Activated T-helper 1 cell treated with anti-CD3 and anti-CD28 coated beads, Interleukin-12 subunit alpha, Interleukin-12 subunit beta, Interleukin-2, Interleukin-4 antibody, amounts not matched to agents 30 ng/mL and 10 ng/mL and 1 ng/mL, durations not matched to agents 14 hours and 24 hours and 36 hours (primary cell): Measurements from ENCODE around the gene FMN1. TPM values are rescaled to one million over a fixed set of nuclear protein-coding genes. Genes with fewer than 3 reads are reported as not detected.

Source experiments
- DNase-seq: peaks from one replicate; pipeline ENCODE4 v3.0.0; 2021; ENCODE audit warnings: low spot score
- H3K27ac Mint-ChIP-seq: one replicate; pipeline ENCODE4 v1.8.0; 2021; ENCODE audit warnings: mild to moderate bottlenecking, mixed read lengths
- H3K27me3 Mint-ChIP-seq: one replicate; pipeline ENCODE4 v1.8.0; 2022; ENCODE audit warnings: mild to moderate bottlenecking, moderate library complexity, mixed read lengths; ENCODE audit not compliant: insufficient read depth
- H3K36me3 Mint-ChIP-seq: one replicate; pipeline ENCODE4 v1.8.0; 2021; ENCODE audit warnings: low read depth, mixed read lengths
- H3K4me1 Mint-ChIP-seq: one replicate; pipeline ENCODE4 v1.8.0; 2021; ENCODE audit warnings: low read depth, mixed read lengths
- H3K4me3 Mint-ChIP-seq: one replicate; pipeline ENCODE4 v1.8.0; 2021; ENCODE audit warnings: mild to moderate bottlenecking, moderate library complexity, mixed read lengths
- H3K9me3 Mint-ChIP-seq: one replicate; pipeline ENCODE4 v1.8.0; 2021; ENCODE audit warnings: mixed read lengths
- intact Hi-C: fragments of 100-400 bp; cut with micrococcal nuclease; formaldehyde crosslinking; loops from one replicate; pipeline ENCODE4 v1.15.1; 2024
- total RNA-seq: library from RNA; stranded (reverse); gene quantifications from 2 replicates; pipeline ENCODE4 v1.2.3, GENCODE V29; 2022

The FMN1 gene
- total RNA-seq, 1 donor from 2014 or later = 0.03 TPM

GRCh38 chr15:32998979-32999672 lies 195.4 kb downstream of the FMN1 start:
- no peaks in the 10 kb centered on the region for H3K9me3 Mint-ChIP-seq
- peaks cover 3% of the 10 kb centered on the region for H3K27me3 Mint-ChIP-seq
- intact Hi-C loops = loop anchor here (10.0 kb wide), 1 partner anchor 154 kb away; no protein-coding TSS in a partner anchor

DNA sequence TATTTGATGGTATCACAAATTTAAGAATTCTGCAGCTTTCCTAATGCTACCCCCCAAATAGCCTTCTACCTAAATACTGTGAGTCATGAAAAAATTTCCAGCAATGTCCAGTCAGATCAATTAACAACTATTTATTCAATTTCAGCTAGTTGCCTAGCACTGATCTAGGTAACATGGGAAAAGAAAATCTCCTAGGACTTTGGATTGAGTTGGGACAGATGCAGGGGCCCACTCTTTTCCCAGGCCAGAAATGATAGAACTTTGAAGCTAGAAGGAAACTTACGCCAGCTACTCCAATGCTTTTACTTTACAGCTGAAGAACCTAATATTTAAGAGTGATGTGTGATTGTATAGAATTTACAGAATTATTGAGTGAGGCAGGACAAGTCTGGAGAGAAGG lies 196.3 kb downstream of the FMN1 start:
- Mint-ChIP-seq H3K27me3 (peaks cover 3% of the 10 kb centered on the region), H3K9me3 (no peaks in the 10 kb centered on the region)
- intact Hi-C loops = loop anchor here (10.0 kb wide), 1 partner anchor 153 kb away; no protein-coding TSS in a partner anchor

More at GRCh38 chr15:32998979-32999672, 195.4 kb downstream of the FMN1 start:
- DNase-seq = no peak
- Mint-ChIP-seq H3K27ac (no peak overlapping the region), H3K4me1 (no peaks in the 10 kb centered on the region), H3K4me3 (no peak overlapping the region), H3K36me3 (no peaks in the 10 kb centered on the region)

DNA sequence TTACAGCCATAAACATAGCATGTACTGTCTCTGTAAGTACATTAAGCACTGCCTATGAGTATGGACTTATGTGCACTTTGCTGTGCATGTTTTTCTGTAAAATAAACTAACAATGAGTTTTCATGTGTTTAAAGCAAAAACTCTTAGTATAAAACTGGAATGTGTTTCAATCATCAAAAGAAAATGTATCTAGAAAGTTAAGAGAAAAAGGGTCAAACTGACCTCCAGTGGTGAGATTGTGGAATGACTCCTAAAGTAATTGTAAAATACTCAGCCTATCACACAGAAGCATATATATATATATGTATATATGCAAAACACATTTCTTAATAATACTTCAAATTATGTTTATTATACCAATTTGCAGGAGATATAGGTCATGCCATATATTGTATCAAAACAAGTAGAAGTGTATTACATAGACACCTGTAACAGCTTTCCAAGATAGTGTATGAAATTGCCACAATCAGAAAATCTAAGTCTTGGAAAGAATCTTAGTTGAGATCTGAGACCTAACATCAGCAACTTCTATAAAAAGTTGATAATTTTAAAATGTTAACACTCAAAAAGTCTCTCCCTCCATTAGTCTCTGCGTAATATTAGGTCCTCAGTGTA lies 199.6 kb downstream of the FMN1 start:
- intact Hi-C loops = loop anchor here (1.0 to 10.0 kb wide), 2 partner anchors 150 to 333 kb away; no protein-coding TSS in a partner anchor

More for the DNA sequence above, 196.3 kb downstream of the FMN1 start:
- no peak for DNase-seq
- Mint-ChIP-seq H3K27ac (no peak overlapping the region), H3K4me1 (no peaks in the 10 kb centered on the region), H3K36me3 (no peaks in the 10 kb centered on the region), H3K4me3 (no peak overlapping the region)

GRCh38 chr15:32993285-32993684 lies 201.2 kb downstream of the FMN1 start:
- Mint-ChIP-seq H3K4me1 (no peaks in the 10 kb centered on the region), H3K4me3 (no peak overlapping the region), H3K9me3 (no peaks in the 10 kb centered on the region), H3K27ac (no peak overlapping the region), H3K27me3 (peaks cover 1% of the 10 kb centered on the region), H3K36me3 (no peaks in the 10 kb centered on the region)
- no peak for DNase-seq
- intact Hi-C loops = loop anchor here (10.0 kb wide), 1 partner anchor 148 kb away; no protein-coding TSS in a partner anchor

More for the DNA sequence above, 199.6 kb downstream of the FMN1 start:
- Mint-ChIP-seq H3K27me3 (peaks cover 3% of the 10 kb centered on the region), H3K9me3 (no peaks in the 10 kb centered on the region), H3K4me1 (no peaks in the 10 kb centered on the region), H3K36me3 (no peaks in the 10 kb centered on the region), H3K27ac (no peak overlapping the region), H3K4me3 (no peak overlapping the region)
- DNase-seq = no peak

GRCh38 chr15:32991619-32992111 lies 202.8 kb downstream of the FMN1 start:
- DNase-seq = no peak
- Mint-ChIP-seq H3K4me3 (no peak overlapping the region), H3K27me3 (no peaks in the 10 kb centered on the region), H3K36me3 (no peaks in the 10 kb centered on the region), H3K27ac (no peak overlapping the region), H3K9me3 (no peaks in the 10 kb centered on the region), H3K4me1 (no peaks in the 10 kb centered on the region)
- intact Hi-C loops = loop anchor here (10.0 kb wide), 1 partner anchor 147 kb away; no protein-coding TSS in a partner anchor

GRCh38 chr15:32990071-32990470 lies 204.4 kb downstream of the FMN1 start:
- no peak overlapping the region for H3K4me3 Mint-ChIP-seq
- no peaks in the 10 kb centered on the region for H3K36me3 Mint-ChIP-seq

DNA sequence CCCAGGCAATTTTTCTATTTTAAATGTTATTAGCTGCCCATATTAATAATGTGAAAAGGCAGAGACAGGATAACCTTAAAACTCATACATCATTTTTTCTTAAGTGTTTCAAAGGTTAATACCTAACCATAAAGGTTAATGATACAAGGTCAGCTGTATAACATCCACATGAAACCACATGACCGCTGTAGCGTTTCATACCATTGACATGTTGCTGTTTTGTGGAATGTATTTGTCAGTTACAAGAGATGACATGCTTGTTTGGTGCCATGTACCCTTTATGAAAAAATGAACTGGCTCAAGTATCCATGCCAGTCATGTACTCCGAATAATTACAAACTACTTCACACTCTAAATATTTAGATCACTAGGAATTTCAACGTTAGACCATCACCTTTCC lies 207.4 kb downstream of the FMN1 start:
- intact Hi-C loops = no loop called here
- Mint-ChIP-seq H3K9me3 (no peaks in the 10 kb centered on the region), H3K4me3 (no peak overlapping the region), H3K27ac (no peak overlapping the region), H3K27me3 (peaks cover under 1% of the 10 kb centered on the region), H3K36me3 (no peaks in the 10 kb centered on the region), H3K4me1 (no peaks in the 10 kb centered on the region)
- no peak for DNase-seq

More at GRCh38 chr15:32990071-32990470, 204.4 kb downstream of the FMN1 start:
- intact Hi-C loops = loop anchor here (10.0 kb wide), 1 partner anchor 145 kb away; no protein-coding TSS in a partner anchor
- H3K9me3 Mint-ChIP-seq = no peaks in the 10 kb centered on the region
- H3K4me1 Mint-ChIP-seq = no peaks in the 10 kb centered on the region
- no peaks in the 10 kb centered on the region for H3K27me3 Mint-ChIP-seq
- H3K27ac Mint-ChIP-seq = no peak overlapping the region
- DNase-seq = no peak

DNA sequence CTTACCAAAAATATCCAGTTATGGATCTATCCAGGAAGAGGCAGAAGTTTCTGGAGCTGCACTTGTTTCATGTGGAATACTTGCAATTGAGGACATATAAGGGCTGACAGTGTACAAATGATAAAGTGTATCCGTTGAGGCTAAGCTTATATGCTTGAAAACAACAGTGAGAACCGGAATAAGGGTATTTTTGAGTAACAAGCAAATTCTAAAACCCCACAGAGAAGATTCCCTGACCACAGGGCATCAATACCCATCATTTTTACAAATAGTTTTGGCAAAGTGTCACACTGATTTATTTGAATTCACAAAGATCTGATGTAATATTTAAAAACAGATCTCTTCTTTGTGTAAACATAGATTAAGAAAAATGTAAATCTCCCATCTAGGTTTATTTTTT lies 208.4 kb downstream of the FMN1 start:
- H3K4me1 Mint-ChIP-seq = no peaks in the 10 kb centered on the region
- no peak overlapping the region for H3K27ac Mint-ChIP-seq
- H3K36me3 Mint-ChIP-seq = no peaks in the 10 kb centered on the region
- intact Hi-C loops = no loop called here
- DNase-seq = no peak
- H3K4me3 Mint-ChIP-seq = no peak overlapping the region
- no peaks in the 10 kb centered on the region for H3K9me3 Mint-ChIP-seq
- H3K27me3 Mint-ChIP-seq = peaks cover 2% of the 10 kb centered on the region

DNA sequence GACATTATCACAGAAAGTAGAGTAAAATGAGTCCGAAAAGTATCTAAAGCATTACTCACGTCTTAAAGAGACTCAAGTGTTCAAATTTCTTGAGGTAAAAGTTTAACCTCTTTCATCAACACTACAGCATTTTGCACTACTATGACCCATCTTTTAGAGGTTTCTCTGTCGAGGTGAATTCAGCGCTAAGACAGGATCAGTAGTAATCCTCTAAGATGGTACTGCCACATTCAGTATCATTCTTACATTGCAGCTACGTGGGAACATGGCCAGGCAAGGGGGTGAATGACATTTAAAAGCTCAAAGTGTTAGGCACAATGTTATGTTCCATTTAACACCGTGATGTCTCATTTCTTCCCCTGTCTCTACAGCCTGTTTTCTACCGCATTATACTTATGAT lies 210.8 kb downstream of the FMN1 start:
- Mint-ChIP-seq H3K4me3 (no peak overlapping the region), H3K4me1 (no peaks in the 10 kb centered on the region), H3K27me3 (peaks cover 2% of the 10 kb centered on the region), H3K9me3 (no peaks in the 10 kb centered on the region), H3K36me3 (no peaks in the 10 kb centered on the region), H3K27ac (no peak overlapping the region)
- intact Hi-C loops = no loop called here
- DNase-seq = no peak

- Mint-ChIP-seq H3K27ac (no peak overlapping the region), H3K4me3 (no peak overlapping the region)
These were observed 212.5 kb downstream of the FMN1 start for GRCh38 chr15:32982001-32982400.

DNA sequence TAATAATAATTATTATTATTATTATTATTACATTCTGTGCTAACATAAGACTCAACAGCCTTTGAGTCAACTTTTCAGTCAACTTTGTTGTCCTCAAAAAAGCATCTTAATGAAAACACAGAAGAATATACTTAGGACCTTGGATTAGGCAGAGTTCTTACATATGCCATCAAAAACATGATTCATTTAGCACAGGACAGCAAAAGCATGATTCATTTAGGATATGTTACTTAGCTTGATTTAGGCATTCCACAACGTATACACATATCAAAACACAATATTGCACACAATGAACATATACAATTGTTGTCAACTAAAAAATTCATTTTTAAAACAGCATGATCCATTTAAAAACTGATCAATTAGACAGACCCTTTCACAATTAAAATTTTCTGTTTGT lies 213.0 kb downstream of the FMN1 start:
- no peak for DNase-seq
- intact Hi-C loops = no loop called here
- Mint-ChIP-seq H3K27me3 (peaks cover 2% of the 10 kb centered on the region), H3K27ac (no peak overlapping the region), H3K4me3 (no peak overlapping the region), H3K4me1 (no peaks in the 10 kb centered on the region), H3K9me3 (no peaks in the 10 kb centered on the region), H3K36me3 (no peaks in the 10 kb centered on the region)

More at GRCh38 chr15:32982001-32982400, 212.5 kb downstream of the FMN1 start:
- DNase-seq = no peak
- no peaks in the 10 kb centered on the region for H3K36me3 Mint-ChIP-seq
- peaks cover 2% of the 10 kb centered on the region for H3K27me3 Mint-ChIP-seq
- no peaks in the 10 kb centered on the region for H3K9me3 Mint-ChIP-seq
- intact Hi-C loops = no loop called here
- no peaks in the 10 kb centered on the region for H3K4me1 Mint-ChIP-seq

DNA sequence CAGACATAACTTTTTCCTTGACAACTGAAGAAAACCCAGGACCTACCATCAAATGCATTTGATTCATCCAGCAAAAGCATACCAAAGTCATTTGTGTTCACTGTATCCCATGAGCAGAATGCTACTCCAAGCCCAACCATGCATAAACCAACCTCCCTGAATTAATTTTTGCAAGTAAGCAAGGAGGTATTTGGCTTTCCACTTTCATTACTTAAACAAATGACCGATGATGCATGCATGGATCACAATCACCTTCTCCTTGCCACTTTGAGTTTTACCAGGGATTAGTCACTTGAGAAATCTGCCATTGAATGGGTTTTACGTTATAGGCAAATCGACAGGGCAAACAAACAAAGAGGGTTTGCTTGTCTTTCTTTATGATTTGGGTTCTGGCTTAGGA lies 214.8 kb downstream of the FMN1 start:
- no peak for DNase-seq
- Mint-ChIP-seq H3K4me3 (no peak overlapping the region), H3K27ac (no peak overlapping the region), H3K36me3 (no peaks in the 10 kb centered on the region), H3K27me3 (peaks cover 2% of the 10 kb centered on the region), H3K4me1 (no peaks in the 10 kb centered on the region), H3K9me3 (no peaks in the 10 kb centered on the region)
- intact Hi-C loops = no loop called here

DNA sequence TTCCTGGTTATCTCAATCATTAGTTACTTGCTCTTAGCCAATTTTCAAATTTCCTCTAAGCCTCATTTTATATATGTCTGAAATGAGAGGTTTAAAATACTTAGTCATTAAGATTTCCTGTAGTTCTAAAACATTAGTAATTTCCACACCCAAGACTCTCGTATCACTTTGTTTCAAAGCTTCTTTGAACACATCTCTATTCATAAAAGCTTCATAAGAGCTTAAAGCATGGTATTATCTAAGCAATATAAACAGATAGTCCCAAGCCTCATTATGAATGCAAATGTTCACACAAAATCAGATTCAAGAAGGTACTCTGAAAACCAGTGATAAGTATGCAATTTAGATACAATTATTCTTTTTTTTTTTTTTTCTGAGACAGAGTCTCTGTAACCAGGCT lies 217.0 kb downstream of the FMN1 start:
- intact Hi-C loops = no loop called here
- Mint-ChIP-seq H3K9me3 (no peaks in the 10 kb centered on the region), H3K27me3 (peaks cover 2% of the 10 kb centered on the region), H3K27ac (no peak overlapping the region), H3K4me3 (no peak overlapping the region), H3K36me3 (no peaks in the 10 kb centered on the region), H3K4me1 (no peaks in the 10 kb centered on the region)
- no peak for DNase-seq
